ENCODE results near the gene ORAI2.
"Not testable (repeated sequence)": the region's sequence is repeated elsewhere in the genome, so short reads cannot be mapped to it uniquely, and the experiment has no call there.

GRCh38 chr7:102484317-102484716, 50.9 kb downstream of the ORAI2 start:
- TF ChIP-seq CTCF (IDR thresholded peaks at IDR 0.05; ENCODE audit: low read length); EZH2 (IDR thresholded peaks at IDR 0.05; ENCODE audit: borderline replicate concordance, low read length): not testable (repeated sequence)

All from OCI-LY1 (cell line).